Kidney (tissue), 14 donors: Measurements from ENCODE around the gene RAPGEF1. TPM values are rescaled to one million over a fixed set of nuclear protein-coding genes. Genes with fewer than 3 reads are reported as not detected.

ENCODE experiments used
- DNase-seq, 5 donors: peaks; one replicate each; pipeline ENCODE4 v3.0.0-alpha.2; 2013 to 2020
- FAIRE-seq: peaks from 2 replicates; lab custom pipeline; 2012; peaks lifted over from hg19 to GRCh38; lab: Jason Lieb, UNC
- H3K27ac ChIP-seq, 2 donors: one replicate each; pipeline ENCODE4 v1.7.0; 2013; ENCODE audit warnings: low read depth in 2 of 2, low read length in 2 of 2, inconsistent platforms in 1 of 2
- H3K27me3 ChIP-seq: one replicate; pipeline ENCODE4 v1.7.1; 2013; ENCODE audit warnings: low read length, inconsistent platforms; ENCODE audit not compliant: control insufficient read depth, insufficient read depth
- H3K36me3 ChIP-seq, 3 donors: one replicate each; pipeline versions ENCODE4 v1.7.0 to v1.7.1; 2013; ENCODE audit warnings: low read length in 3 of 3, control low read depth in 1 of 3, inconsistent platforms in 1 of 3; ENCODE audit not compliant: insufficient read depth in 3 of 3, control insufficient read depth in 2 of 3
- H3K4me1 ChIP-seq, 3 donors: one replicate each; pipeline versions ENCODE4 v1.7.0 to v1.7.1; 2013; ENCODE audit warnings: low read length in 3 of 3, inconsistent platforms in 1 of 3, low read depth in 1 of 3; ENCODE audit not compliant: control insufficient read depth in 2 of 3, insufficient read depth in 2 of 3
- H3K4me3 ChIP-seq, 3 donors: one replicate each; pipeline versions ENCODE4 v1.7.0 to v1.8.1; 2013; ENCODE audit warnings: low read length in 3 of 3, control low read depth in 1 of 3, inconsistent platforms in 1 of 3
- H3K9ac ChIP-seq, 3 donors: one replicate each; pipeline versions ENCODE4 v1.7.0 to v1.7.1; 2013; ENCODE audit warnings: low read length in 3 of 3, control low read depth in 1 of 3, inconsistent platforms in 1 of 3
- H3K9me3 ChIP-seq, 3 donors: one replicate each; pipeline versions ENCODE4 v1.7.0 to v1.7.1; 2013; ENCODE audit warnings: low read length in 3 of 3, control low read depth in 1 of 3, inconsistent platforms in 1 of 3; ENCODE audit not compliant: control insufficient read depth in 2 of 3, insufficient read depth in 1 of 3
- CTCF ChIP-seq: IDR thresholded peaks from 3 replicates; pipeline ENCODE4 v1.5.1; 2012; ENCODE audit warnings: mild to moderate bottlenecking, moderate library complexity, borderline replicate concordance; ENCODE audit not compliant: insufficient read depth; ENCODE audit errors: extremely low read depth
- intact Hi-C: fragments of 100-400 bp; cut with DNase I; formaldehyde crosslinking; loops from one replicate; pipeline ENCODE4 v1.11.1; 2022
- polyA plus RNA-seq: library from polyadenylated mRNA; stranded (reverse); fragments of 350-450 nt; fragmentation: Illumina TruSeq; extraction: RNeasy Lipid Tissue Mini Kit (QIAGEN cat#74804); gene quantifications from one replicate; pipeline ENCODE4 v1.2.3, GENCODE V29; 2014; ENCODE audit warnings: low read depth, low replicate concordance; ENCODE audit not compliant: insufficient read depth
- total RNA-seq: library from RNA; stranded (reverse); fragmentation: NEBNext Ultra II Directional; extraction: Animal tissue kit (Norgen Biotek cat#: 25700); gene quantifications from one replicate; pipeline ENCODE4 v1.2.1, GENCODE V29; 2021
- donor health status: control.
- donor health status: control.
- donor health status: control.
- donor health status: control.
- donor health status: control.
- donor health status: DM: yes; HTN: yes; CAD: no.
- donor health status: Normal renal cell carcinoma (clear cell type).

The RAPGEF1 gene
- total and polyA plus RNA-seq, 2 donors from 2014 or later = 15.5 to 79.7 TPM

GRCh38 chr9:131704141-131704983 is 35.5 kb downstream of the RAPGEF1 start:
- Histone ChIP-seq H3K27ac (peak overlapping the region; percentile 66 to 68), H3K4me3 (no peak overlapping the region), H3K9ac (peak overlapping the region in 1 of 3 donors; percentile 71), H3K27me3 (no peaks in the 10 kb centered on the region), H3K36me3 (no peaks in the 10 kb centered on the region), H3K9me3 (no peaks in the 10 kb centered on the region), H3K4me1 (peaks cover 0 to 39% (median 31%) of the 10 kb centered on the region in 3 donors)
- intact Hi-C loops = no loop called here
- DNase-seq (no peak), FAIRE-seq (no peak)
- no peak for TF ChIP-seq CTCF

GRCh38 chr9:131703697-131704096 is 36.2 kb downstream of the RAPGEF1 start:
- no peaks in the 10 kb centered on the region for H3K36me3 ChIP-seq
- TF ChIP-seq CTCF = no peak
- DNase-seq = no peak
- H3K9me3 ChIP-seq = no peaks in the 10 kb centered on the region
- no peak overlapping the region for H3K4me3 ChIP-seq
- peak overlapping the region in 1 of 3 donors; percentile 60 for H3K9ac ChIP-seq
- no peaks in the 10 kb centered on the region for H3K27me3 ChIP-seq
- intact Hi-C loops = no loop called here
- no peak overlapping the region for H3K27ac ChIP-seq
- no peak for FAIRE-seq
- H3K4me1 ChIP-seq = peaks cover 0 to 40% (median 34%) of the 10 kb centered on the region in 3 donors

GRCh38 chr9:131702911-131703310 is 37.0 kb downstream of the RAPGEF1 start:
- intact Hi-C loops = no loop called here
- TF ChIP-seq CTCF = no peak
- peaks cover 0 to 44% (median 41%) of the 10 kb centered on the region in 3 donors for H3K4me1 ChIP-seq
- H3K36me3 ChIP-seq = no peaks in the 10 kb centered on the region
- DNase-seq (no peak), FAIRE-seq (no peak)
- no peaks in the 10 kb centered on the region for H3K9me3 ChIP-seq
- no peak overlapping the region for H3K27ac ChIP-seq
- H3K9ac ChIP-seq = no peak overlapping the region
- H3K27me3 ChIP-seq = no peaks in the 10 kb centered on the region
- no peak overlapping the region for H3K4me3 ChIP-seq
